Measurements from ENCODE around the gene PCIF1. TPM values are rescaled to one million over a fixed set of nuclear protein-coding genes. Genes with fewer than 3 reads are reported as not detected.

PCIF1 gene
- polyA plus RNA-seq, 3 donors: 41.0 to 54.9 (median 50.4) TPM

- H3K36me3 ChIP-seq (replicated peaks in 1 of 2; ENCODE audit: control insufficient read depth in 1 of 2, insufficient read depth in 2 of 2, low read length in 2 of 2): no peaks in the 10 kb centered on the region
- 72% methylated on average over 2 of the region's 3 CpGs for WGBS (ENCODE audit: insufficient coverage)
- H3K27me3 ChIP-seq (ENCODE audit: control insufficient read depth in 2 of 2, insufficient read depth in 2 of 2, low read length in 2 of 2): peaks cover 7 to 50% of the 10 kb centered on the region in 2 donors
- Mint-ChIP-seq H3K36me3 (no peaks in the 10 kb centered on the region), H3K4me1 (peaks cover 28% of the 10 kb centered on the region), H3K4me3 (peak overlapping the region in 1 of 2 donors; percentile 53), H3K27me3 (ENCODE audit: low read depth in 3 of 3) (peaks cover 36 to 69% (median 45%) of the 10 kb centered on the region in 3 donors), H3K9me3 (peaks cover 0 to 6% (median 2%) of the 10 kb centered on the region in 7 donors), H3K27ac (peak overlapping the region in 3 of 7 donors; percentile 30 to 31 (median 30))
- no peaks in the 10 kb centered on the region for H3K79me2 ChIP-seq (ENCODE audit: insufficient read depth, low read length)
- H3K9ac ChIP-seq (ENCODE audit: insufficient read depth, low read length, poor library complexity, severe bottlenecking): no peak overlapping the region
- H3K27ac ChIP-seq (ENCODE audit: low read depth in 1 of 2, low read length in 2 of 2): no peak overlapping the region
- TF ChIP-seq CTCF (IDR thresholded peaks at IDR 0.05): no peak
- H3K9me3 ChIP-seq (replicated peaks in 1 of 2; ENCODE audit: control insufficient read depth in 1 of 2, insufficient read depth in 1 of 2, low read length in 2 of 2): no peaks in the 10 kb centered on the region
- no peak overlapping the region for H2AFZ ChIP-seq (ENCODE audit: insufficient read depth, low read depth, low read length, poor library complexity, severe bottlenecking)
- no peaks in the 10 kb centered on the region for H4K20me1 ChIP-seq (ENCODE audit: insufficient read depth, low read length)
- H3K4me3 ChIP-seq (replicated peaks in 1 of 3; ENCODE audit: low read depth in 2 of 3, low read length in 3 of 3): no peak overlapping the region
- peaks cover 28 to 44% of the 10 kb centered on the region in 2 donors for H3K4me1 ChIP-seq (ENCODE audit: control insufficient read depth in 1 of 2, insufficient read depth in 2 of 2, low read length in 2 of 2)
- intact Hi-C loops (cut with micrococcal nuclease): loop anchor here in 1 of 2 donors (2.0 kb wide), 1 partner anchor 17 kb away; the partner anchor contains the start of gene MMP9
- DNase-seq: no peak
- no peak overlapping the region for H3K4me2 ChIP-seq (replicated peaks; ENCODE audit: extremely low read depth, low read length, poor library complexity, severe bottlenecking)
Measured at GRCh38 chr20:45991616-45992015, 57.1 kb downstream of the PCIF1 start.

- no peak overlapping the region for H3K4me2 ChIP-seq (replicated peaks; ENCODE audit: extremely low read depth, low read length, poor library complexity, severe bottlenecking)
- no peak overlapping the region for H3K4me3 ChIP-seq (replicated peaks in 1 of 3; ENCODE audit: low read depth in 2 of 3, low read length in 3 of 3)
- H3K4me1 ChIP-seq (ENCODE audit: control insufficient read depth in 1 of 2, insufficient read depth in 2 of 2, low read length in 2 of 2): peaks cover 46 to 61% of the 10 kb centered on the region in 2 donors
- peaks cover 44% of the 10 kb centered on the region for H3K4me1 Mint-ChIP-seq
- no peaks in the 10 kb centered on the region for H3K36me3 ChIP-seq (replicated peaks in 1 of 2; ENCODE audit: control insufficient read depth in 1 of 2, insufficient read depth in 2 of 2, low read length in 2 of 2)
- TF ChIP-seq CTCF (IDR thresholded peaks at IDR 0.05): no peak
- peak overlapping the region in 1 of 2 donors; percentile 71 for H3K4me3 Mint-ChIP-seq
- H3K9me3 Mint-ChIP-seq: peaks cover 0 to 6% (median 2%) of the 10 kb centered on the region in 7 donors
- H3K27ac ChIP-seq (ENCODE audit: low read depth in 1 of 2, low read length in 2 of 2): peak overlapping the region in 1 of 2 donors; percentile 45
- no peaks in the 10 kb centered on the region for H3K9me3 ChIP-seq (replicated peaks in 1 of 2; ENCODE audit: control insufficient read depth in 1 of 2, insufficient read depth in 1 of 2, low read length in 2 of 2)
- intact Hi-C loops (cut with micrococcal nuclease): loop anchor here in 1 of 2 donors (2.0 kb wide), 1 partner anchor 15 kb away; the partner anchor contains the start of gene MMP9
- no peaks in the 10 kb centered on the region for H3K36me3 Mint-ChIP-seq
- H4K20me1 ChIP-seq (ENCODE audit: insufficient read depth, low read length): no peaks in the 10 kb centered on the region
- DNase-seq: peak; percentile 84 to 88 (median 88)
- peak overlapping the region; percentile 31 to 89 (median 75) for H3K27ac Mint-ChIP-seq
- H3K9ac ChIP-seq (ENCODE audit: insufficient read depth, low read length, poor library complexity, severe bottlenecking): no peak overlapping the region
- 35% methylated on average over 7 of the region's 12 CpGs for WGBS (ENCODE audit: insufficient coverage)
- H3K79me2 ChIP-seq (ENCODE audit: insufficient read depth, low read length): no peaks in the 10 kb centered on the region
- peaks cover 32 to 60% (median 51%) of the 10 kb centered on the region in 3 donors for H3K27me3 Mint-ChIP-seq (ENCODE audit: low read depth in 3 of 3)
- peaks cover 9 to 39% of the 10 kb centered on the region in 2 donors for H3K27me3 ChIP-seq (ENCODE audit: control insufficient read depth in 2 of 2, insufficient read depth in 2 of 2, low read length in 2 of 2)
- no peak overlapping the region for H2AFZ ChIP-seq (ENCODE audit: insufficient read depth, low read depth, low read length, poor library complexity, severe bottlenecking)
Measured at GRCh38 chr20:45993197-45993951, 58.9 kb downstream of the PCIF1 start.

All from CD14-positive monocyte (primary cell).